HepG2 (cell line): ENCODE measurements around the gene ZBTB45. TPM values are rescaled to one million over a fixed set of nuclear protein-coding genes. Genes with fewer than 3 reads are reported as not detected.

ENCODE experiments used
- AHR ChIP-seq: IDR thresholded peaks from 2 replicates; pipeline ENCODE4 v1.6.1; 2018; ENCODE audit warnings: missing genetic modification reagents, missing compliant biosample characterization
- ETV5 ChIP-seq: IDR thresholded peaks from 2 replicates; pipeline ENCODE4 v1.6.1; 2018; ENCODE audit warnings: missing biosample characterization, missing genetic modification reagents, inconsistent platforms, borderline replicate concordance
- FOSL2 ChIP-seq: sonication (generic); formaldehyde crosslinking; IDR thresholded peaks from 2 replicates; pipeline ENCODE4 v1.4.0; 2020; ENCODE audit warnings: missing genetic modification reagents
- FOXA3 ChIP-seq: IDR thresholded peaks from 2 replicates; pipeline ENCODE4 v1.6.1; 2016; ENCODE audit warnings: missing genetic modification reagents, missing compliant biosample characterization
- ISX ChIP-seq: sonication (generic); formaldehyde crosslinking; conservative IDR thresholded peaks from 2 replicates; pipeline ENCODE4 v1.5.0; 2020; ENCODE audit warnings: missing genetic modification reagents
- MLLT10 ChIP-seq: sonication (generic); formaldehyde crosslinking; IDR thresholded peaks from 2 replicates; pipeline ENCODE4 v1.4.0; 2020; ENCODE audit warnings: missing genetic modification reagents
- NFKBIZ ChIP-seq: IDR thresholded peaks from 2 replicates; pipeline ENCODE4 v1.6.1; 2018; ENCODE audit warnings: missing genetic modification reagents, missing compliant biosample characterization
- NONO ChIP-seq, 2 experiments: fragments of 450-650 bp in 1 of 2; sonication (generic) in 1 of 2; formaldehyde crosslinking in 1 of 2; IDR thresholded peaks in 1 of 2; conservative IDR thresholded peaks in 1 of 2; 2 replicates each; pipeline versions ENCODE4 v1.6.1 to v1.8.0; 2017 to 2022; ENCODE audit warnings: mild to moderate bottlenecking in 1 of 2, missing genetic modification reagents in 1 of 2, moderate library complexity in 1 of 2
- PHF20 ChIP-seq: sonication (generic); formaldehyde crosslinking; IDR thresholded peaks from 2 replicates; pipeline ENCODE4 v1.5.0; 2020; ENCODE audit warnings: mild to moderate bottlenecking, missing genetic modification reagents
- RBM22 ChIP-seq: fragments of 200-400 bp; formaldehyde crosslinking; optimal IDR thresholded peaks from 2 replicates; pipeline ENCODE3; 2017; ENCODE audit warnings: mild to moderate bottlenecking, low read length, moderate library complexity
- STAT5B ChIP-seq: sonication (generic); formaldehyde crosslinking; IDR thresholded peaks from 2 replicates; pipeline ENCODE4 v1.4.0; 2020; ENCODE audit warnings: missing genetic modification reagents
- TARDBP ChIP-seq: sonication (generic); formaldehyde crosslinking; IDR thresholded peaks from 2 replicates; pipeline ENCODE4 v1.8.0; 2022; ENCODE audit warnings: mild to moderate bottlenecking, missing genetic modification reagents
- ZC3H13 ChIP-seq: sonication (generic); formaldehyde crosslinking; IDR thresholded peaks from 2 replicates; pipeline ENCODE4 v1.8.1; 2023; ENCODE audit warnings: mild to moderate bottlenecking, missing genetic modification reagents, moderate library complexity
- ZFP62 ChIP-seq: sonication (generic); formaldehyde crosslinking; IDR thresholded peaks from 2 replicates; pipeline ENCODE4 v1.4.0; 2020; ENCODE audit warnings: missing genetic modification reagents
- ZNF232 ChIP-seq: sonication (generic); formaldehyde crosslinking; IDR thresholded peaks from 2 replicates; pipeline ENCODE4 v1.4.0; 2020; ENCODE audit warnings: missing genetic modification reagents, borderline replicate concordance
- ZNF441 ChIP-seq: sonication (generic); formaldehyde crosslinking; IDR thresholded peaks from 2 replicates; pipeline ENCODE4 v1.7.0; 2021; ENCODE audit warnings: missing genetic modification reagents, borderline replicate concordance
- ZNF550 ChIP-seq: sonication (generic); formaldehyde crosslinking; IDR thresholded peaks from 2 replicates; pipeline ENCODE4 v1.4.0; 2020; ENCODE audit warnings: mild to moderate bottlenecking, missing genetic modification reagents, borderline replicate concordance
- ZNF589 ChIP-seq: sonication (generic); formaldehyde crosslinking; conservative IDR thresholded peaks from 2 replicates; pipeline ENCODE4 v1.8.0; 2022; ENCODE audit warnings: mild to moderate bottlenecking, moderate library complexity, missing genetic modification reagents
- ZNF652 ChIP-seq: IDR thresholded peaks from 2 replicates; pipeline ENCODE4 v1.6.1; 2016; ENCODE audit warnings: low read depth, borderline replicate concordance
- ZNF891 ChIP-seq: sonication (generic); formaldehyde crosslinking; IDR thresholded peaks from 2 replicates; pipeline ENCODE4 v1.5.0; 2020; ENCODE audit warnings: mild to moderate bottlenecking, missing genetic modification reagents
- ZSCAN30 ChIP-seq: sonication (generic); formaldehyde crosslinking; IDR thresholded peaks from 2 replicates; pipeline ENCODE4 v1.5.0; 2020; ENCODE audit warnings: mild to moderate bottlenecking, missing genetic modification reagents
- polyA plus RNA-seq, 8 experiments: library from polyadenylated mRNA; depleted of rRNA in 3 of 8; stranded (reverse) in 7 of 8; unstranded in 1 of 8; fragments of >200 nt; fragmentation: Illumina TruSeq in 4 of 8; extraction: Trizol in 4 of 8; gene quantifications; 2 replicates each; pipeline versions ENCODE4 v1.2.1 to v1.2.3, GENCODE V29; 2011 to 2016; ENCODE audit warnings: low read depth in 4 of 8, missing spikeins in 1 of 8, mixed read lengths in 1 of 8; ENCODE audit not compliant: insufficient read depth in 1 of 8
- total RNA-seq, 5 experiments: library from RNA; depleted of rRNA; stranded (reverse); fragments of >200 nt; fragmentation: Illumina TruSeq; extraction: Trizol; gene quantifications; 2 replicates each; pipeline ENCODE4 v1.2.3, GENCODE V29; 2016; ENCODE audit warnings: low read depth in 1 of 5
- TF ChIP-seq, protein P1 (sequence below): sonication (generic); formaldehyde crosslinking; conservative IDR thresholded peaks from 2 replicates; pipeline ENCODE4 v1.5.0; 2020; ENCODE audit warnings: missing genetic modification reagents
- TF ChIP-seq, protein P2 (sequence below): sonication (generic); formaldehyde crosslinking; IDR thresholded peaks from 2 replicates; pipeline ENCODE4 v1.8.0; 2022; ENCODE audit warnings: low read depth, missing genetic modification reagents
- TF ChIP-seq, protein P3 (sequence below): sonication (generic); formaldehyde crosslinking; IDR thresholded peaks from 2 replicates; pipeline ENCODE4 v1.8.0; 2022; ENCODE audit warnings: mild to moderate bottlenecking, missing genetic modification reagents, moderate library complexity

ZBTB45 gene
- total and polyA plus RNA-seq, 2 of the 13 experiments (the other 11 are each of a cell fraction or from before 2014, with no cell fraction given) = 3.0 to 3.7 TPM

DNA sequence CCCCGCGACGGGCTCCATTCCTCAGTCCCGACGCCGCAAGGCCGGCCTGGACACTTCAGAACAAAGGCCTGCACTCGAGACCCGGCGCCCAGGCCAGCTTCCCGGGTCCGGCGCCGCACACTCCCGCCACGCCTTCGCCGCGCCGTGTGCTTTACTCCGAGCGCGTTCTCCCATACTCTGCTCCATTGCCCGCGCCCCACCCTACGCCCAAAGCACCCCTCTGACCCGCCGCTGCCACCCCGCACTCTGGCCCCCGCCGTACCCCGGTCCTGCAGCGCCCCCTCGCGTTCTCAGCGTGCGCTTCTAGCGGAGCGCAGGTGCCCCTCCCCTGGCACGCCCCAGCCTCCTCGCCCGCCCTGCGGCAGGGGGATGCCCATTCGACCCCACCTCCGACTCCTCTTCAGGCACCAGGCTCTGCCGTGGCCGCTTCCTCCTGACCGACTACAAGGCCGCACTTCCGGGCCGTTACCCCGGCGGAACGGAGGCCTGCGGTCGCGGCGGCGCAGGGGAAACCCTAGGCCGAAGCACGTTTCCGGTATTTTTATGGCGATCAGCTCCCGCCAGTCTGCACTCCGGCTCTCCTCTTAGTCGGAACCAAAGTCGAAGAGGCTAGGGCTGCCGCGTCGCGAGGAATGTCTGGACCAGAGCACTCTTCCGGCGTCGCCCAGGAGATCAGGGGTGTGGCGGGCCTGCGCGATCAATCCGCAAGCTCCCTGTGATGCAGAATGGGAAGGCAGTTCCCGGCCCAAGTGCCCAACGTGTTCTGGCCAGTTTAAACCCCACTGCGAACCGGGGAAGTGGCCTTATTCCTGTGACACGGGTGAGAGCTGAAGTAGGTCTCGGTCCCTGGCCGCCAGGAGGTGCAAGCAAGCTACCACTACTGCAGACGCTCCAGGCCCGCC lies at the start of gene ZBTB45 (continued):
- peak; percentile 77 for TF ChIP-seq FOXA3 (CRISPR knock-in tag)
- peak; percentile 99 for TF ChIP-seq PHF20 (CRISPR knock-in tag)
- TF ChIP-seq ZNF550 (CRISPR knock-in tag) = peak; percentile 70; the same call in 1 of the 2 replicates
- TF ChIP-seq ZFP62 = no peak
- TF ChIP-seq AHR (CRISPR knock-in tag) = peak; percentile 96
- TF ChIP-seq, protein P1, sequence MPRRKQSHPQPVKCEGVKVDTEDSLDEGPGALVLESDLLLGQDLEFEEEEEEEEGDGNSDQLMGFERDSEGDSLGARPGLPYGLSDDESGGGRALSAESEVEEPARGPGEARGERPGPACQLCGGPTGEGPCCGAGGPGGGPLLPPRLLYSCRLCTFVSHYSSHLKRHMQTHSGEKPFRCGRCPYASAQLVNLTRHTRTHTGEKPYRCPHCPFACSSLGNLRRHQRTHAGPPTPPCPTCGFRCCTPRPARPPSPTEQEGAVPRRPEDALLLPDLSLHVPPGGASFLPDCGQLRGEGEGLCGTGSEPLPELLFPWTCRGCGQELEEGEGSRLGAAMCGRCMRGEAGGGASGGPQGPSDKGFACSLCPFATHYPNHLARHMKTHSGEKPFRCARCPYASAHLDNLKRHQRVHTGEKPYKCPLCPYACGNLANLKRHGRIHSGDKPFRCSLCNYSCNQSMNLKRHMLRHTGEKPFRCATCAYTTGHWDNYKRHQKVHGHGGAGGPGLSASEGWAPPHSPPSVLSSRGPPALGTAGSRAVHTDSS (CRISPR knock-in tag) = no peak
- TF ChIP-seq, protein P2, sequence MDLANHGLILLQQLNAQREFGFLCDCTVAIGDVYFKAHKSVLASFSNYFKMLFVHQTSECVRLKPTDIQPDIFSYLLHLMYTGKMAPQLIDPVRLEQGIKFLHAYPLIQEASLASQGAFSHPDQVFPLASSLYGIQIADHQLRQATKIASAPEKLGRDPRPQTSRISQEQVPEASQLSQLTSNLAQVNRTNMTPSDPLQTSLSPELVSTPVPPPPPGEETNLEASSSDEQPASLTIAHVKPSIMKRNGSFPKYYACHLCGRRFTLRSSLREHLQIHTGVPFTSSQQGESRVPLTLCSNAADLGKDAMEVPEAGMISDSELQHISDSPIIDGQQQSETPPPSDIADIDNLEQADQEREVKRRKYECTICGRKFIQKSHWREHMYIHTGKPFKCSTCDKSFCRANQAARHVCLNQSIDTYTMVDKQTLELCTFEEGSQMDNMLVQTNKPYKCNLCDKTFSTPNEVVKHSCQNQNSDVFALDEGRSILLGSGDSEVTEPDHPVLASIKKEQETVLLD = peak; percentile 99
- peak; percentile 95 for TF ChIP-seq ETV5 (CRISPR knock-in tag)
- TF ChIP-seq ZNF891 (CRISPR knock-in tag) = peak; percentile 97
- peak; percentile 98 for TF ChIP-seq ZC3H13 (CRISPR knock-in tag)
- peak; percentile 82 for TF ChIP-seq ZNF441 (CRISPR knock-in tag)
- TF ChIP-seq ZNF232 = no peak; the same call in 1 of the 2 replicates
- TF ChIP-seq STAT5B (CRISPR knock-in tag) = peak; percentile 81; the same call in 1 of the 2 replicates
- peak; percentile 75 for TF ChIP-seq FOSL2 (CRISPR knock-in tag)
- no peak for TF ChIP-seq NONO (IDR thresholded peaks at IDR 0.05)
- peak; percentile 99 for TF ChIP-seq NONO (CRISPR knock-in tag; conservative IDR thresholded peaks at IDR 0.05)
- no peak for TF ChIP-seq RBM22
- TF ChIP-seq MLLT10 (CRISPR knock-in tag) = no peak
- peak; percentile 28; the same call in 1 of the 2 replicates for TF ChIP-seq ZNF652 (CRISPR knock-in tag)
- 0 out of 2 replicates have a peak, but pooled peaks have one; percentile 16 for TF ChIP-seq ISX (CRISPR knock-in tag)
- TF ChIP-seq TARDBP (CRISPR knock-in tag) = peak; percentile 96
- TF ChIP-seq ZSCAN30 (CRISPR knock-in tag) = no peak
- TF ChIP-seq ZNF589 (CRISPR knock-in tag) = peak; percentile 93
- TF ChIP-seq NFKBIZ (CRISPR knock-in tag) = peak; percentile 93
- TF ChIP-seq, protein P3, sequence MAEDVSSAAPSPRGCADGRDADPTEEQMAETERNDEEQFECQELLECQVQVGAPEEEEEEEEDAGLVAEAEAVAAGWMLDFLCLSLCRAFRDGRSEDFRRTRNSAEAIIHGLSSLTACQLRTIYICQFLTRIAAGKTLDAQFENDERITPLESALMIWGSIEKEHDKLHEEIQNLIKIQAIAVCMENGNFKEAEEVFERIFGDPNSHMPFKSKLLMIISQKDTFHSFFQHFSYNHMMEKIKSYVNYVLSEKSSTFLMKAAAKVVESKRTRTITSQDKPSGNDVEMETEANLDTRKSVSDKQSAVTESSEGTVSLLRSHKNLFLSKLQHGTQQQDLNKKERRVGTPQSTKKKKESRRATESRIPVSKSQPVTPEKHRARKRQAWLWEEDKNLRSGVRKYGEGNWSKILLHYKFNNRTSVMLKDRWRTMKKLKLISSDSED = peak; percentile 83; the same call in 1 of the 2 replicates
